ENCODE results near the gene LAMA3.

The LAMA3 gene, protein sequence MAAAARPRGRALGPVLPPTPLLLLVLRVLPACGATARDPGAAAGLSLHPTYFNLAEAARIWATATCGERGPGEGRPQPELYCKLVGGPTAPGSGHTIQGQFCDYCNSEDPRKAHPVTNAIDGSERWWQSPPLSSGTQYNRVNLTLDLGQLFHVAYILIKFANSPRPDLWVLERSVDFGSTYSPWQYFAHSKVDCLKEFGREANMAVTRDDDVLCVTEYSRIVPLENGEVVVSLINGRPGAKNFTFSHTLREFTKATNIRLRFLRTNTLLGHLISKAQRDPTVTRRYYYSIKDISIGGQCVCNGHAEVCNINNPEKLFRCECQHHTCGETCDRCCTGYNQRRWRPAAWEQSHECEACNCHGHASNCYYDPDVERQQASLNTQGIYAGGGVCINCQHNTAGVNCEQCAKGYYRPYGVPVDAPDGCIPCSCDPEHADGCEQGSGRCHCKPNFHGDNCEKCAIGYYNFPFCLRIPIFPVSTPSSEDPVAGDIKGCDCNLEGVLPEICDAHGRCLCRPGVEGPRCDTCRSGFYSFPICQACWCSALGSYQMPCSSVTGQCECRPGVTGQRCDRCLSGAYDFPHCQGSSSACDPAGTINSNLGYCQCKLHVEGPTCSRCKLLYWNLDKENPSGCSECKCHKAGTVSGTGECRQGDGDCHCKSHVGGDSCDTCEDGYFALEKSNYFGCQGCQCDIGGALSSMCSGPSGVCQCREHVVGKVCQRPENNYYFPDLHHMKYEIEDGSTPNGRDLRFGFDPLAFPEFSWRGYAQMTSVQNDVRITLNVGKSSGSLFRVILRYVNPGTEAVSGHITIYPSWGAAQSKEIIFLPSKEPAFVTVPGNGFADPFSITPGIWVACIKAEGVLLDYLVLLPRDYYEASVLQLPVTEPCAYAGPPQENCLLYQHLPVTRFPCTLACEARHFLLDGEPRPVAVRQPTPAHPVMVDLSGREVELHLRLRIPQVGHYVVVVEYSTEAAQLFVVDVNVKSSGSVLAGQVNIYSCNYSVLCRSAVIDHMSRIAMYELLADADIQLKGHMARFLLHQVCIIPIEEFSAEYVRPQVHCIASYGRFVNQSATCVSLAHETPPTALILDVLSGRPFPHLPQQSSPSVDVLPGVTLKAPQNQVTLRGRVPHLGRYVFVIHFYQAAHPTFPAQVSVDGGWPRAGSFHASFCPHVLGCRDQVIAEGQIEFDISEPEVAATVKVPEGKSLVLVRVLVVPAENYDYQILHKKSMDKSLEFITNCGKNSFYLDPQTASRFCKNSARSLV (N-terminal part only)

DNA sequence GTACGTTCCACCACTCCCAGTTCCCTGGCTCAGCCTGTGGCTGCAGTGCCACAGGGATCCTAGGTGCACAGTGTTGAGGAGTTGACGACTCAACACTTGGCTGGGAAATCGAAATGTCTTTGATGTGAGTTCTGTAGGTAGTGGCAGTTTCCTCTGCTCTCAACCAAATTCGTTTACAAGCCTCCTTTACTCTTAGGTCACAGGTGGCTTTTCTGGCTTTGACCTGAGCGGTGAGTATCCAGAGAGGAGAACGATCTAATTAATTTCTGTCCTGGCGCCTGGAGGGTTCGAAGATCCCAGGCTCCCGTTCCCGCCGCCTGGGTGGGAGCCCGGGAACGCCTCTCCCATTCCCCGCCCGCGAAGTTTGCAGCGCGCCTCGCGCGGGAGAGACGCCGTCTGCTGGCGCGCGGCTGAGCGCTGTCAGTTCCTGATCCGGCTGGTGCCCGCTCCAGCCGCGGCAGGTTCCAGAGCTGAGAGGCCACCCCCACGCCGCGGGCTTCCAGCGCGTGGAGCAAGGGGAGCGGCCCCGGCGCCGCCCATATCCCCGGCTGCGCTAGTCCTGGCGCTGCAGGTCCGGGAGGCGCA lies at the start of gene LAMA3:
Gene LAMA3, plus strand, starts transcription at position 423 of the 585 bp plus-strand sequence. CDS start 231 bp downstream, outside the sequence.
- peak in 1 of 2 donors; percentile 13 for DNase-seq (ENCODE audit: low spot score in 2 of 2)
- Mint-ChIP-seq H3K4me1 (no peaks in the 10 kb centered on the region), H3K27me3 (peaks cover 12% of the 10 kb centered on the region)

DNA sequence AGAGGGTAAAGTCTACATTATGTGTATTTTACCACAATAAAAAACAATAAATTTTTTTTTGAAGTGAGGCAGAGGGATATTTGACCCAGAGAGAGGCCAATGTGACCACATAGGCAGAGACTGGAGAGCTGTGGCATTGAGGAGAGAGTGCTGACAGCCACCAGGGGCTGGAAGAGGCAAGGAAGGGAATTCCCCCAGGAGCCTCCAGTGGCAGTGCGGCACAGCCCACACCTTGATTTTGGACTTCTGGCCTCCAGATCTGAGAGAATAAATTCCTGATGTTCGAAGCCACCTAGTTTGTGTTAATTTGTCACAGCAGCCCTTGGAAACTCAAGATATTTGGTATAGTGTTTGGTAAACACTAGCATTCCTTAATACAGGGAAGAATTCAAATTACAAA lies 49.2 kb upstream of the LAMA3 start:
- H3K27me3 Mint-ChIP-seq = peaks cover 5% of the 10 kb centered on the region
- H3K4me3 Mint-ChIP-seq = no peak overlapping the region
- no peak overlapping the region for H3K27ac Mint-ChIP-seq
- H3K36me3 Mint-ChIP-seq = no peaks in the 10 kb centered on the region
- no peaks in the 10 kb centered on the region for H3K4me1 Mint-ChIP-seq
- no peaks in the 10 kb centered on the region for H3K9me3 Mint-ChIP-seq
- ATAC-seq (ENCODE audit: low read depth) (no peak), DNase-seq (ENCODE audit: low spot score in 2 of 2) (no peak)

More for the DNA sequence above, at the start of gene LAMA3:
- Mint-ChIP-seq H3K4me3 (peak within 1 kb of the TSS; percentile 14), H3K9me3 (peaks cover 2% of the 10 kb centered on the region), H3K27ac (no peak within 1 kb of the TSS), H3K36me3 (no peaks in the 10 kb centered on the region)
- ATAC-seq (ENCODE audit: low read depth) = peak; percentile 32

DNA sequence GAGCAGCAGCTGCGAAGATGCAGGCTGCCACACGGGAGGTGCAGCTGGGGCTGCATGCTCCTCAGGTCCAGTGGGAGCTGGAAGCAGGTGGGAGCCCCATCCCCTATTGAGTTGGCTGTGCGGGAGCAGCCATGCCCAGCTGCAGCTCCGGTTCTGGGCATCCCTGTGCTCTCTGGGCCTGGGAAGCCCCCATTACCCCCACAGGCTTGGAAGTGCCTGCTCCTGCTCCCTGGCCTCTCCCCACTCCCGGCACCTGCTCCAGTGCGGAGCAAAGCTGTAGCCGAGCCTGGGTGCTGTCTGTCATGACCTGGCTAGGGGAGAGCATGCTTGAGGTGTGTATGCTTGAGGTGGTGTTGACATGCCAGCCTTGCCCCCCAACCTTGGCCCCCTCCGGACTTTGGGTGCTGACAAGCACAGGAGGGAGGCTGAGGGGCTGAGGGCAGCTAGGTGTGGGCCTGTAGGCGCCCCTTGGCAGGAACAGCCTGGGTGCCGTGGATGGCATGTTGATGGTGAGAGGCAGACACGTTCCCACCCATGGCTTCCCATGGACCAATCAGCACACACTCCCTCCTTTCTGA lies 48.0 kb upstream of the LAMA3 start:
- no peak for ATAC-seq (ENCODE audit: low read depth)
- Mint-ChIP-seq H3K36me3 (no peaks in the 10 kb centered on the region), H3K27me3 (peaks cover 8% of the 10 kb centered on the region), H3K27ac (no peak overlapping the region), H3K9me3 (no peaks in the 10 kb centered on the region), H3K4me1 (no peaks in the 10 kb centered on the region), H3K4me3 (no peak overlapping the region)
- DNase-seq (ENCODE audit: low spot score in 2 of 2) = no peak

DNA sequence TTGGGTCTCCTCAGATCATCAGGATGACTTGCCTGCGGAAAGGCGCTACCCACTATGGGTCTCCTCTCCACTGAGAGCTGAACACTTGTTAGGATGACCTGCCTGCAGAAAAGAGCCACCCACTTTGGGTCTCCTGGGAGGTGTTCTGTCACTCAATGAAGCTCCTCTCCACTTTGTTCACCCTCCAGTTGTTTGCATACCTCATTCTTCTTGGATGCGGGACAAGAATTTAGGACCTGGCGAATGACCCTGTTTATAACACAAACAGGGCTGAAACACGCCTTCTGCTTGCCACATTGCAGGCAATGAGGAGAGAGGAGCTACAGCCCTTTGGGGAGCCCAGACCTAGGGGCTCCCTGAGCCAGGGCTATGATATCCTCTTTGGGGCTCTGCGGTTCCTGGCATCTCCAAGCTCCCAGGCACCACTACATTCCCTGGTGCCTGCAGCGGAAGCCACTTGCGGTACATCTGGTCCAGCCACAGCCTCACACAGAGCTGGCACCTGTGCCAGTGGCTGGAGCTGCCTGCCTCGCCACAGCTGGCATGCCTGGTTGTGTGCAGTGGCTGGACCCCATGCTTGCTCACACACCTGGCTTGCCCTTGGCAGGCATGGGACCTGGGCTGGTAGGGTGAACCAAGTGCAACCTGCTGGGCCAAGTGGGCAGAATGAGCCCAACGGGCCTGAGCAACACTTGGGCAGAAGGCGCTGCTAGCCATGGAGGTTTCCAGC lies 47.2 kb upstream of the LAMA3 start:
- H3K4me1 Mint-ChIP-seq = no peaks in the 10 kb centered on the region

DNA sequence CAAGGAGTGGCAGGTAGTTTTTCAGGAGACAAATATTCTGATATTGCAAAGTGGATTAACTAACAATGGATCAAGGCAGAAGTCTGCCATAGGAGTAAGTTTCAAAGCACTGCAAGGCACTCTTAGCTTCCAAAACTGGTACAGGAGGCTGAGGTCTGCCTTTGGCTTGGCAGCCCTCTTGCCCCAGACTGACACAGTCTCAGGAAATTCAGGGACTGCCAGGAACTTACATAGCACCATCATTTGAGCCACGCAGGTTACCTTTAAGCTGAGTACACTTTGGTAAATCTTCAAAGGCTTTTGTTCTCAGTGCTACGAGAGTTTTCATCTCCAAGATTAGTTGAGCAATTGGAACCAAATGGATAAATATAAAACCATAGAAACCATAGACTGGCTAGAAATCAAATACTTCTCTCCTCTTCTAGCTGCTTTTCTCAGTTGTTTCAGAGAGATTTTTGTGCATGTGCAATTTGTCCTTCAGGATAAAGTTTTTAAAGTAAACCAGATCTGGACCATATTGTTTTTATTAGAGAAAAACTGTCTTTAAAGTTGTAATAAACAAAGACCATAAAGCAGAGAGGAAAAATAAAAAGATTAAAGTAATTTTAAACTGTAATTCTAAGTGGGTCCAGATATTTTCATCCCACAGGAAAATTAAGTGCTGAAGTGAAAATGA lies 45.3 kb upstream of the LAMA3 start:
- Mint-ChIP-seq H3K4me1 (no peaks in the 10 kb centered on the region), H3K36me3 (no peaks in the 10 kb centered on the region), H3K27me3 (peaks cover 12% of the 10 kb centered on the region), H3K9me3 (no peaks in the 10 kb centered on the region), H3K27ac (no peak overlapping the region), H3K4me3 (no peak overlapping the region)
- ATAC-seq (ENCODE audit: low read depth) (no peak), DNase-seq (ENCODE audit: low spot score in 2 of 2) (no peak)

More for the DNA sequence above, 47.2 kb upstream of the LAMA3 start:
- H3K27me3 Mint-ChIP-seq = peaks cover 8% of the 10 kb centered on the region
- no peak for DNase-seq (ENCODE audit: low spot score in 2 of 2)
- ATAC-seq (ENCODE audit: low read depth) = no peak
- H3K27ac Mint-ChIP-seq = no peak overlapping the region
- no peaks in the 10 kb centered on the region for H3K36me3 Mint-ChIP-seq
- no peak overlapping the region for H3K4me3 Mint-ChIP-seq
- no peaks in the 10 kb centered on the region for H3K9me3 Mint-ChIP-seq

DNA sequence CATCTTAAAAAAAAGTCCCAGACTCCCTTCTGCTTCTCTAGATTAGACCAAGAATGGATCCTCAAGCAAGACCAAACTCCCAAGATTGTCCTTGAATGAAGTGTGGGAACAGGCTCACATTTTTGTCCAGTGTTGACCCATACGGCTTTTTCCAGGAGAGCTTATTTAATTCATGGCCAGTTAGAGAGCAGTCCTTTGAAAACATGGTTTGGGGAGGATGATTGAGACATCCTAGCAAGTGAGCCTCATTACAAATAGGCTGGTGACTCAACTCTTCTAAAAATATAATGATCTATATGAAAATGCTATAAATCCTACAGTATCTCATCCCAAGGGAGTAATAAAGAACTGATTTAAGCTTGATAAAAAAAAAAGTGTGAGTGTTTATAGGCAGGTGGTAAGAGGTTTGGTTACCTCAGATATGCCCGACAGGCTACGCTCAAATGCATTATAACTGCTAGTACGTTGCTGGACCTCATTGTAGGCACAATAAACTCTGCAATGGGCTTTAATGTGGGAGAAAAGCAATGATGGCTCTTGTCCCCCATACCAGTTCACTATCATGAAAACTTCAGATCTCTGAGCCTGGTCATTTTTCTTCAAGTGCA lies 43.6 kb upstream of the LAMA3 start:
- H3K27ac Mint-ChIP-seq = no peak overlapping the region
- no peak for ATAC-seq (ENCODE audit: low read depth)
- no peak for DNase-seq (ENCODE audit: low spot score in 2 of 2)
- peaks cover 15% of the 10 kb centered on the region for H3K27me3 Mint-ChIP-seq
- no peaks in the 10 kb centered on the region for H3K4me1 Mint-ChIP-seq
- H3K9me3 Mint-ChIP-seq = no peaks in the 10 kb centered on the region
- no peaks in the 10 kb centered on the region for H3K36me3 Mint-ChIP-seq
- H3K4me3 Mint-ChIP-seq = no peak overlapping the region

DNA sequence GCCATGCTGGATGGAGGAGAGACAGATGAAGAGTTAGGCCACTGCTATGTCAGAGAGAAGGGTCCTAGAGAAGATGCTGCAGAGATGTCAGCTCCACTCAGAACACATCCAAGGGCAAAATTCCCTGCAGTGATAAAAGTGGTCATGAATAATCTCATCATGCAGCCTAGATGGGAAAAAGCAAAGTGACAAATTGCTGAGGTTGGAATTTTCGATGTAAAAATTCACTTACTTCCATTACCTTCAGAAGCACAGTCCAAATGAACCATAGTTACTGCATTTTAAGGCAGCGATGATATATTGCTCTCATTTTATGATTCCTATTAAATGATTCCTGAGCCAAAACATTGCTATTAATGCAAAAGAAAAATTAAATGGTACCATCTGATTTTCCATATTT lies 43.0 kb upstream of the LAMA3 start:
- ATAC-seq (ENCODE audit: low read depth) = no peak
- Mint-ChIP-seq H3K4me3 (no peak overlapping the region), H3K36me3 (no peaks in the 10 kb centered on the region), H3K9me3 (no peaks in the 10 kb centered on the region), H3K27ac (no peak overlapping the region), H3K4me1 (no peaks in the 10 kb centered on the region), H3K27me3 (peaks cover 15% of the 10 kb centered on the region)
- DNase-seq (ENCODE audit: low spot score in 2 of 2) = no peak

DNA sequence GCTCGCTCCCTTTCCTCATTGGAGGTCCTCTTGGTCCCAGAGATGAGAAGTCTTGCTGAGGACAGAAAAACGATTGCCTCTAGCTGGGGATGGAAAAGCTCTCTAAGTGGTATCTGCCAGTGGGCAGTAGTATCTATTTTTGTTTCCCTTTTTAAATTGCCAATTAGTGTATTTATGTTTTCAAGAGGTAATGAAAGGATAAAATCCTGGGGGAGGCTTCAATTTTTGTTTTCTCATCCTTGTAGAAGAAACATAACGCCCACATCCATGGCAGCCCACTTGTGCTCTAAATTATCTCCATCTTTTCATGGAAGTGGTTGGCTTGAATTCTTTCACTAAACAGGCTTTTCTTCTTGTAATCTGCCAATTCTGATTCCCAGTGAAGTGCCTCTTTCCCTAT lies 40.8 kb upstream of the LAMA3 start:
- no peaks in the 10 kb centered on the region for H3K4me1 Mint-ChIP-seq

DNA sequence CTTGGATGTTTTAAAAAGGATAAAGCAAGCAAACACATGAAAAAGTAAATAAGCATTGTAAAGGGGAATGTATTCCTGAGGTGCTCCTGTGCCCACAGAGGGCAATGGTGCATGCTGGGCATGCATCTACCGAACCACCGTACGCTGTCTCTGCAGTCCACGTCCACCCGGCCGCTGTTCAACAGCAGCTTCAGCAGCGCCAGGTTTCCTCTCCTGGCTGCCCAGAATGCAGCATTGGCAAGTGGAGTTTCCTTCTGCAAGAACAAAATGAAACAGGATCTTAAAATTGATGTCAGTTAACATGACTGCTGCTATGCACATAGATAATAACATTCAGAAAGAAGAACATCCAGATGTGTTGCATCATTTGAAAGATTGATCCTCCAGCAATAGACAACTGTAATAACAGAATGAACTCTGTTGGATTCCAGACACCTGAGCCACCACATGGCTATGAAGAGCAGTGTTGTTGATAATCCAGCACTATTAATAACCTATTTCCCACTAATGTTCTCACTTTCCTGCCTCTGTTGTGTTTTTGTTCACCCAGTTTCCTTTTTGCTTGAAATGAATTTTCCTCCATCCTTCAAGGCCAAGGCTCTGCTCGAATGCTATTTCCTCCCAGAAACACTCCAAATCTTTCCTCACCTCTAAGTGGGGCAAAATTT lies 40.2 kb upstream of the LAMA3 start:
- no peak for DNase-seq (ENCODE audit: low spot score in 2 of 2)
- Mint-ChIP-seq H3K4me1 (no peaks in the 10 kb centered on the region), H3K9me3 (no peaks in the 10 kb centered on the region), H3K27me3 (peaks cover 16% of the 10 kb centered on the region), H3K4me3 (no peak overlapping the region), H3K36me3 (no peaks in the 10 kb centered on the region), H3K27ac (no peak overlapping the region)
- ATAC-seq (ENCODE audit: low read depth) = no peak

More for the DNA sequence above, 40.8 kb upstream of the LAMA3 start:
- Mint-ChIP-seq H3K27me3 (peaks cover 16% of the 10 kb centered on the region), H3K4me3 (no peak overlapping the region), H3K27ac (no peak overlapping the region), H3K9me3 (no peaks in the 10 kb centered on the region), H3K36me3 (no peaks in the 10 kb centered on the region)
- no peak for DNase-seq (ENCODE audit: low spot score in 2 of 2)
- no peak for ATAC-seq (ENCODE audit: low read depth)

DNA sequence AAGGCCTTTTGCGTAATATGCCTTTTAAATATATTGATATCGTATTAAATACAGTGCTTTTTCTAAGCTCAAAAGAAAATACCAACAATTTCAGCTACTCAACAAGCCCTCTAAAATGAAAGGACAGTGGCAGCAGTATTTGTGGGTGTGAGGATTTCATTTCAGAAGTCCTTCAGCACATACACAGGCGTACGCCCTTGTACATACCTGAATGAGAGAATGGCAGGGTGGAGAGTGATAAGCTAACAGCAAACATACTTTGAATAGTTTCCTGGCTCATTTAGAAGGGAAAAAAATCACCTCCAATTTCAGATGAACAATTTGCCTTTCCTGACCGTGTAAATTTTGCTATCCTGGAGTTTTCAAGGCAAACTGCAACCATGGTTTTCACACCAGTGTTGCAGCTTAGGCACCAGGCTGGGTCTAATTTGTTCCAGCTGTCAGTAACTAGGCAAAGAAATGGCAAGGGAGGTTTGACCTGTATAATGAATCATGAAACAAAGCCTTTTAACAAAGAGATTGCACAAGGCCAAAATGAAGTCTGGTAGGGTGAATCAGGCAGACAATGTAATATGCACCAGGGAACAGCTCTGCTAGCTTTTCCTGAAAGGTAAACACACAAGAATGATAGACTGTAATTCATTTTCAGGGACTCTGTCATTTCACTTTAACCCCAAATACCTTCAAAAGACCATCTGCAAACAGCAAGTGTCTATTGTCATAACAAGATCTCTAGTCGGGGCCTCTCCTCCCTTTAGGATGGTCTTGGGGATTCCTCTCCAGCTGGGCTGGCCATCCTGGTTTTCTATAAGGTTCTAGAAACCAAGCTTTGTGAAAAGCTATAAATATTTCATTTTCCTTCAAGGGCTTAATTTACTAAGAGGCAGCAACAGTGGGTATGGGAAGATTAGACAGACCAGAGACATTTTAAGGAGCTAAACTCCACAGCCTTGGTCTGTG lies 38.0 kb upstream of the LAMA3 start:
- H3K4me3 Mint-ChIP-seq = no peak overlapping the region
- H3K4me1 Mint-ChIP-seq = no peaks in the 10 kb centered on the region
- ATAC-seq (ENCODE audit: low read depth) (no peak), DNase-seq (ENCODE audit: low spot score in 2 of 2) (no peak)
- H3K27ac Mint-ChIP-seq = no peak overlapping the region
- no peaks in the 10 kb centered on the region for H3K36me3 Mint-ChIP-seq
- H3K27me3 Mint-ChIP-seq = peaks cover 13% of the 10 kb centered on the region
- H3K9me3 Mint-ChIP-seq = no peaks in the 10 kb centered on the region

DNA sequence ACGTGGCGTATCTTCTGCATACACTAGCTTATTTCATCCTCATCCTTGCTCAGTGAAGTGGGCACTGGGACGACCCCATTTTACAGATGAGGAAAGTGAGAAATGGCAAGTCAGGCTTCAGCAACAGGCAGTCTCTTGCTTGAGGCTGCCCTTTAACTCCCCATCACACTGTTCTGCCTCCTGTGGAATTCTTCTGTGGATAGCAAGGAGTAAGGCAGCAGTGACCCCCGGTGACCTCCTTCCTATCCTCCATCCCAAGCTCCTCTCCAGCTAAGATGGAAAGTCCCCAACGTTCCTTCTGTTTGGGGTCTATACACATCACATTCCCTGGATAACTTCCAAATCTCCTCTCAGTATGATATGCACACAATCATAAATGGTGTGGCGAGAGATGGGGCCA lies 37.0 kb upstream of the LAMA3 start:
- no peak for ATAC-seq (ENCODE audit: low read depth)
- Mint-ChIP-seq H3K4me1 (no peaks in the 10 kb centered on the region), H3K9me3 (no peaks in the 10 kb centered on the region), H3K27me3 (peaks cover 18% of the 10 kb centered on the region), H3K4me3 (no peak overlapping the region), H3K36me3 (no peaks in the 10 kb centered on the region), H3K27ac (no peak overlapping the region)
- DNase-seq (ENCODE audit: low spot score in 2 of 2) = no peak
